Mammary microvascular endothelial cell (primary cell): ENCODE data around the gene ZDHHC11B. TPM values are rescaled to one million over a fixed set of nuclear protein-coding genes. Genes with fewer than 3 reads are reported as not detected.

Experiments
- total RNA-seq: library from RNA; depleted of rRNA; stranded (reverse); fragments of >200 nt; gene quantifications from 2 replicates; pipeline ENCODE4 v1.2.3, GENCODE V29; 2015

Gene ZDHHC11B, protein sequence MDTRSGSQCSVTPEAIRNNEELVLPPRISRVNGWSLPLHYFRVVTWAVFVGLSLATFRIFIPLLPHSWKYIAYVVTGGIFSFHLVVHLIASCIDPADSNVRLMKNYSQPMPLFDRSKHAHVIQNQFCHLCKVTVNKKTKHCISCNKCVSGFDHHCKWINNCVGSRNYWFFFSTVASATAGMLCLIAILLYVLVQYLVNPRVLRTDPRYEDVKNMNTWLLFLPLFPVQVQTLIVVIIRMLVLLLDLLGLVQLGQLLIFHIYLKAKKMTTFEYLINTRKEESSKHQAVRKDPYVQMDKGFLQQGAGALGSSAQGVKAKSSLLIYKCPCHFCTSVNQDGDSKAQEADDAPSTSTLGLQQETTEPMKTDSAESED
- not detected in 2 replicates for total RNA-seq

DNA sequence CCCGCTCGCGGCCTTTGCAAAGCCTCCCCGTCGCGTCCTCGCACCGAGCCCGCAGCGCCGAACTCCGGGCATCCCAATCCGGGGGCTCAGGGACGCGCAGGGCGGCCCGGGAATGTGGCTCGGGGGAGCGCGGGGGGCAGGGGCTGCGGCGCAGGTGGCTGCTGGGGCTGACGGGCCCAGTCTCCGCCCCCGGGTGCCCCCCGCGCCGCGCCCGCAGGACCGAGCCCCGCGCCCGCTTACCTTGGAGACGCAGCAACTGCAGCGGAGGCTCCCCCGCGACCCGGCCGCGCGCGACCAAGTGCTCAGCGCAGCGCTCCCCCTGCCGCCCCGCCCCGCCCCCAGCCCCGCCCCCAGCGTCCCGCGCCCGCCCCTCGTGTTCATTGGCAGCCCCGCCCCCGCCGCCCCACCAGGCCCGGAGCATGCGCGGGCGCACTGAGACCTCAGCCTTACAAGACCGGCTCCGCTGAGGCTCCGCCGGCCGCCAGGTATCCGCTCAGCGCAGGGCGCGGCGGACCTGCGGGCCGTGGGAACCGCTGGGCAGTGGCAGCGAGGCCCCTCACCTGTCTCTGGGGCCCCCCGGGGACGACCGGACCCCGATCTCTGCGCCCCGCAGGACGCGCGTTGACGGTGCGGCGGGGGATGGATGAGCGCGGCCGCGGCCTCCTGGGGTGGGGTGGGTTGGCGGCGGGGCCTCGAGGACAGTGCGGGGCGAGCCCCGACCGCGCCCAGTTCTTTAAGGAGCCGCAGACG, at the start of gene ZDHHC11B:
TSS of gene ZDHHC11B (minus strand) at position 302 of the 750 bp plus-strand sequence. CDS start 17,810 bp downstream, outside the sequence.

DNA sequence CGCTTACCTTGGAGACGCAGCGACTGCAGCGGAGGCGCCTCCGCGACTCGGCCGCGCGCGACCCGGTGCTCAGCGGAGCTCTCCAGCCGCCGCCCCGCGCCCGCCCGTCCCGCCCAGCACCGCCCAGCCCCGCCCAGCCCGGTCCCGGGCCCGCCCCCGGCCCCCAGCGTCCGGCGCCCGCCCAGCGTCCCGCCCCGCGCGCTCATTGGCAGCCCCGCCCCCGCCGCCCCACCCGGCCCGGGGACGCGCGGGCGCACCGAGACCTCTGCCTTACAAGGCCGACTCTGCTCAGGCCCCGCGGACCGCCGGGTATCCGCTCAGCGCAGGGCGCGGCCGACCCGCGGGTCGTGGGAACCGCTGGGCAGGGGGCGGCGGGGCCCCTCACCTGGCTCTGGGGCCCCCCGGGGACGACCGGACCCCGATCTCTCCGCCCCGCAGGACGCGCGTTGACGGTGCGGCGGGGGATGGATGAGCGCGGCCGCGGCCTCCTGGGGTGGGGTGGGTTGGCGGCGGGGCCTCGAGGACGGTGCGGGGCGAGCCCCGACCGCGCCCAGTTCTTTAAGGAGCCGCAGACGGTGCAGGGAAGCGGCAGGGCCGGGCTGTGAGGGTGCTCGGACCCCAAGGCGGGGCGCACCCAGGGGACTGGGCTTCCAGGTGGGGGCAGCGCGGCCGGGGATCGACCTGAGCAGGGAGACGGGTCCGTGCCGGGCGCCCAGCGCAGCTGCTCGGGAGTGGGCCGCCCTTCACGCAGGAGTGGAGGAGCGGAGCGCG, 91.1 kb downstream of the ZDHHC11B start, which contains the start of gene TPPP:
TSS of gene TPPP (minus strand) at position 82 of the 771 bp plus-strand sequence. CDS start 15,292 bp downstream, outside the sequence.

Other genes with a start within 250 kb of the ZDHHC11B start
- gene CEP72, start 172.4 kb downstream of the ZDHHC11B start, total RNA-seq, result 2.5 and 3.5 TPM in 2 replicates
- gene TPPP, start 91.4 kb downstream of the ZDHHC11B start, total RNA-seq, result 0.05 and 0.07 TPM in 2 replicates
- not detected in 2 replicates for gene ZDHHC11, start 66.3 kb upstream of the ZDHHC11B start, total RNA-seq
- 39.0 and 41.3 TPM in 2 replicates for gene BRD9, start 108.1 kb upstream of the ZDHHC11B start, total RNA-seq
- gene TRIP13, start 108.2 kb upstream of the ZDHHC11B start, total RNA-seq, result 58.5 and 61.4 TPM in 2 replicates
- 0.25 TPM in 1 of 2 replicates, not detected in the other for gene NKD2, start 224.1 kb upstream of the ZDHHC11B start, total RNA-seq